DMS 273 treated with DMSO at 0.1 percent for 48 hours (cell line): ENCODE measurements around the gene LNX1.
"Not testable (repeated sequence)": the region's sequence is repeated elsewhere in the genome, so short reads cannot be mapped to it uniquely, and the experiment has no call there.

Source experiments
- DNase-seq: peaks from one replicate; lab custom pipeline; 2025; lab: John Stamatoyannopoulos, UW

The LNX1 gene

DNA sequence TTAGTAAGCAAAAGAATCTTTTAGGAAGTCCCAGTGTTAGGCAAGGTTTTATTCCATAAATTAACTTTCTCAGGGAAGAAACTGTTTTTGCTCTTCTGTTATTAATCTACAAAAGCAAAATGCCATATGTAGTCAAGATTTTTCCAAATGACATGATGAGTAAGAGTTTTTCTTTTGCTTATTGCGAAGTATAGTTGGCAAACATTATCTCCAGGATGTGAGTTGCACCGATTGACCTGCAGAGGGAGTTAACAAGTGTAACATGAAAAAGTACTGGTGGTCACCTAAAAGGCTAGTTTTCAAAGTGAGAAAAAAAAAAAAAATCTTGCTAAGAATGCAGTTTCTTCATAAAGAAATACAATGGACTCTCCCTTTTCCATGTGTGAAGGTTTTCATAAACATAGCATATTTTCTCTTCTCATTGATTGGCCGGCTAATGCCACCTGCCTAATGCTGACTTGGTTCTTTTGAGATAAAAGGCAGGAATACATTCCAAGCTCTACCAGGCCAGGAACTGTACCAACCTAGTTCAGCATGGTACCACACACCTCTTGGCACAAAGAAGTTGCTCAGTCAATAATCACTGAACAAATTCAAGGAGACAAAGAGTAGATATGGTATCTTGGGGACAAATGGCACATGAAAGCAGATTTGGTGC lies 100.2 kb downstream of the LNX1 start:
- DNase-seq: no peak

DNA sequence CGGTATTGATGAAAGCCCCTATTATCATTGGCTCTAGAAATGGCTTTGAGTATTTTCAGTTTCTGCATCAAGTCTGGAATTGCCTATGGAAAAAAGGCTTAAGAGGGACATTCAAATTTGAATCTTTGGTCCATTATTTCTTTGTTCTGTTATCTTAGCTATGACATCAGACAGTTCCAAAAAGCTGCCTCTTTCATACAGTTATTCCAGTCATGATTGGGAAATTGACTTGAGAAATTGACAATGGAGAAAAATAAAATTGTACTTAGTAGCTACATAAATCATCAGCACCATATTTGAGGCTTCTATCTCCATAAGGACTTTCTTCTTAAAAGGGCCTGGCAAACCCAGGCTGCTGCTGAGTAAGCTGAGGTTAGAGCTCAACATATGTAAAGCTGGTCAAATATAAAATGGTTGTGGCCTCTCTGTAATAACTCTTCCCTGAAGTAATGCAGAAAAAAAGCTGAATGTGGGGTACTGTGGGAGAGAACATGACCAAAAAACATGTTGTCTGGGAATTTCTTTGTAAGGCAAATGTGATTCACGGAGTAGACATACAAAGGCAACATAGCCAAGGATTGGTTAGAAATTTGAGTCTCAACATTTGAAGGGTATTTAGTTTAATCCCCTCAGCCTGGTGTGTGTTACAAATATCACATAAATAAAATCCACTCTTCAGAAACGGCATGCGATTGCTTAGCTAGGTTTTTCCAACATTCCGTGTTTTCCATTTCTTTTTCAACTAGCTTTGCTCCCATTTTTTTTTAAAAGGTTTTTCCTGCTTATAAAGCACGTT lies 100.9 kb downstream of the LNX1 start:
- DNase-seq: no peak

DNA sequence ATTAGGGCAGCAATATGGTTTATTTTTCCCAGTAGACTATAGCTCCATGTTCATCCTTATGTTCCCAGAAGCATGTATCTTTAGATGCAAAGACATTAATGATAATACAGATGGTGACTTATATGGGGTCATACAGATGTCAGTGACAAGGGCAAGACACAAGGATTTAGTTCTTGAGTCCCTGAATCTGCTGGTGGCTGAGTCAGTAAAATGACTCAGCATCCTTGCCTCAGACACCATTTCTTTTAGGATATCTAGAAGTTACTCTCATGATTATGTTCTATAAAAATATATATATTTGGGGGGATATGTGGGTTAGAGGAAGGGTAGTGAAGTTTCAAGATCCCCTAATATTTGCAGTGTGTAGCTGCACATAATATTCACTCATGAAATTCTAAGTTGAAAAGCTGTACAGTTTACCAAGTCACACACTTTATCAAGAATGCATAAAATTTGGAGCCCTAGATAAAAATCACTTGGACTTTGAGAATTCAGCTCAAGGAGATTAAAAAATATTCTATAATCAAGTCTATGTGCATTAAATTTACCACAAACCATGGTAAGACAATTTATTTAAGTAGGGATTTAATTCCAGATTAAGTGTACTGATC lies 101.9 kb downstream of the LNX1 start:
- no peak for DNase-seq

DNA sequence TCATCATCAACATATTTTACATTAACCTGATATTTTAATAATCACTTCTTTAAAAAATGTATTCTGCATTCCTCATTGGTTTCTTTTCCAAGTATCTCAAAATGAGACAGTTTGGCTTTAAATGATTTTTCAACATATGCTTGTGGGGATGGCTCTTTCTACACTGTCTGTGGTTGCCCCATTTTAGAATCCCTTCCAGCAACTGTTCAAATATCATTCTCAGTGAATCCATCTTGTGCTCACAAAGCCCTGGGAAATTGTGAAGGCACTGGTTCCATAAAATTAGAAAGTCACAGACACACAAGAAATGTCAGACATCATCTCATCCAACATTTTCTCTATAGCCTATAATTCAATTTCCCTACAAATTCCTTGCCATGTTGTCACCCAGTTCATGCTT lies 103.5 kb downstream of the LNX1 start:
- DNase-seq: no peak

DNA sequence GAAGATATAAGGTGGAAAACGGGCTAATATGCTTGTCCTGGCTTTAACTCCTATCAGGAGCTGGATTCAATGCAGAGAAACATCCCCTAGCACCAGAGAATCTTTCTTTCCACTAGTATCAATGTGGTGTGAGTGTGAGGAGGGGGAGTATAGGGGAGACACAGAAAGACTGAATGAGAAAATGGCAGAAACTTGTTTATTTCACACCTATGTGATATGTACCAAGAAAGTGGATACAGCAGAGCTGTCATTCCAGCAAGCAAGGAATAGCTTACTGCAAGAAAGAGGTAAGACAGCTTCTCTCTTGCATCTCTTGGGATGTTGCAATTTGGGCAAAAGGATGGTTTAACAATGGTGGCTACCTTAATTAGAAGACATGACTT lies 105.6 kb downstream of the LNX1 start:
- DNase-seq: no peak

DNA sequence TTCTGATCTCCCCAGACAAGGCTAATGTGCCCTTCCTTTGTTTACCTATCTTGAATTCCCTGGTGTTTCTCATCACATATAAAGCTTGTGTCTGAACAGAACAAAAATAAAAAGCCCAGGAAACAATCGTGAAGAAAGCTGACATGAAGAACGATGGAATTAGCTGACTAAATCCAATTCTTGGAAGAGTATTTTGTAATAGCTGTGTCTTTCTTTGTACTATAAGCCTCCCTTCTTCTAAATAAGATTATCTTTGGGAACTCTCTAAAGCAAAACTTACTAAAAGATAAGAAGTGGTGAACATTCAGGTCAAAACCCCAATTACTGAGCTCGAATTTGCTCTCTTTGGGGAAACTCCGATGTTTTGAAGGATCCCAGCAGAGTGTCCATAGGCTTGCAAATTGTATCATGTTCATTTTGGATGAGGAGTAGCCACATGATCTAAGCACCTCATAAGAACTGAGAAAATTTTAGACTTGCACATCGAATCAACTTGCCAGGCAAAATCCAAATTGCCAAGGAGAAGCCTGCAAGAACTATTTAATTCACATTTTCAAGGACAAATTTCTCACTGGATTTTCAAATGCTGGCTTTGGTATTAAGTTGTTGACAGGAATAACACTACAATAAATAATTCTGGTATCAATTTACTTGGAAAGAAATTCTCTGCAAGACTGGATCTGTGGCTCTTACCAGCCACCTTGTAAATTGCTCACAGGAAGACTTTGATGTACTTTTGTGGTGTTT lies 106.2 kb downstream of the LNX1 start:
- no peak for DNase-seq

DNA sequence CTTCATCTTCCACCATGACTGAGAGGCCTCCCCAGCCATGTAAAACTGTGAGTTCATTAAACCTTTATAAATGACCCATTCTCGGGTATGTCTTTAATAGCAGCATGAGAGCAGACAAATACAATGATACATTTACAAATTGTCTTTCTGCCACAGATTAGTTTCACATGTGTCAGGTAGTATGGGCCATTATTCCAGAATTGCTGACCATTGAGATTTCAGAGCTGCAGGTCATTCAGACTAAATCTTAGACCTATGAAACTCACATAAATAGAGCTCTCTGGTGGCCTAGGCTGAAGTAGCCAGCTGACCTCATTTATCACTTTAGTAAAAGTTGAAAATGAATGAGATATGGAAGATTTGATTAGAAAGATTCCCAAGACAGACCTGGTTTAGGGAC lies 108.0 kb downstream of the LNX1 start:
- DNase-seq: no peak

DNA sequence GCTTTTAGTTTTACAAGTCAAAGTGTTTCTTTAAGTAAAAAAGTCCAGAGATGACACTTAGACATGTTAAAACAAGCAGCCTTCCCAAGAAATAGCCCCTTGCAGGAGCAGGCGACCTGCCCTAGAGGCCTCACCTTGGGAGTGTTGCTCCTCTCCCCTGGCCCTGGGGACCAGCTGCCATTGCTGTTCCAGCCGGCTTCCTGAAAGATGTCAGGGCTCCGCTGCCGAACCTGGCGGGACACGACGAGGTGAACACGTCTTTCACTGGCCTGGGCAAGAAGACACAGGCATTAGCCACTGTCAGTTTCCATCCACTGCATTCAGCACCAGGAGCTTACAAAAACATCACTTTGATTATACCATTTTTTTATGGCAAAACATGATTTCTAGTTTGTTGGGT lies 109.7 kb downstream of the LNX1 start:
- DNase-seq: no peak

DNA sequence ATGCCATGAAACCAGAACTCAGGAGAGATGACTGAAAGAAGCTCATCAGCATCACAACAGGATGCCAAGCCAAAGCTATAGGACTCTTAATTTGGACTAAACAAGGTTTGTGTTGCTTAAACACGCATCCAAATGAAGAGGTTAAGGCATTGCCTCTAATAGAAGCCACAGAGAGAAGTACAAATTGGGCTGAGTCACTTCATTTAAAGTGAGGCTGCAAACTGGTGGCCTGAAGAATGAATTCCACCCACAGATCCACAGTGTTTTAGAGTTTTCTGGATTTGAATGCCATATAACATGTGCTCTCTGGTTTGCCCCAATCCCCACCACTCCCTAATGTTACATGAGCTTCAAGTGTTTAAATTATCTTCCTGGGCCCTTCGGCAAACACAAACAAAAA lies 110.4 kb downstream of the LNX1 start:
- no peak for DNase-seq

DNA sequence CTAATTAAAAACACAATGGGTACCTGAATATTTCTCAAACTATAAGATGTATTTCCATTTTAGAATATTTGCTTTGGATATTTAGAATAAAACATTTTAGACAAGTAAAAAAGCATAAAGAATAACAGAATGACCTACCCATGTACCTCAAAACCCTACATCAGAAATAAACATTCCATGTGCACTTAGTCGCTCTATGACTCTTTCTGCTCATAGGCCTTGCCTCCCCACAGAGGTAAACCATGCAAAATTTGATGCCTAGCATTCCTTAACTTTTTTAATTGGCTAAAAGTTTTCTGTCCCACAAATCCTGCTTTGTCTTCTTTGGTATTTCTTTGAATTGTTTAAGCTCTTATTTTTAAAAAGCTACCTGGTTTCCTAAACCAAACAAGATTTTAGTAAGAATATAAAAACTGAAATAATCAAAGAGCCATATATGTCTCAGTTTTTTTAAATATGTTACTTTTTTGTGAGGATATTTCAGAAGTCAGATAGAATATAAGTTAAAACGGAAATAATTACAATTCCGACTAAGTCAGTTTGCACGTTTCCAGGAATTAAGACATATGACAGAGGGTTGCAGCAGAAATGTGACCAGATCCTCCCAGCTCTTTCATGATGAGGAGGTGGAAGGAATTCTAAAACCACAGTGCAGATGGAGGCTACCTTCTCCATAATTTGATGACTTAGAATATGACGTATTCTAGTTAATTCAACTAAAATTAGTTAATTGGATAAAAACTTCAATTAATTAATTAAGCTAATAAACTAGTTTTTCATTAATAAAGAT lies 111.4 kb downstream of the LNX1 start:
- no peak for DNase-seq

DNA sequence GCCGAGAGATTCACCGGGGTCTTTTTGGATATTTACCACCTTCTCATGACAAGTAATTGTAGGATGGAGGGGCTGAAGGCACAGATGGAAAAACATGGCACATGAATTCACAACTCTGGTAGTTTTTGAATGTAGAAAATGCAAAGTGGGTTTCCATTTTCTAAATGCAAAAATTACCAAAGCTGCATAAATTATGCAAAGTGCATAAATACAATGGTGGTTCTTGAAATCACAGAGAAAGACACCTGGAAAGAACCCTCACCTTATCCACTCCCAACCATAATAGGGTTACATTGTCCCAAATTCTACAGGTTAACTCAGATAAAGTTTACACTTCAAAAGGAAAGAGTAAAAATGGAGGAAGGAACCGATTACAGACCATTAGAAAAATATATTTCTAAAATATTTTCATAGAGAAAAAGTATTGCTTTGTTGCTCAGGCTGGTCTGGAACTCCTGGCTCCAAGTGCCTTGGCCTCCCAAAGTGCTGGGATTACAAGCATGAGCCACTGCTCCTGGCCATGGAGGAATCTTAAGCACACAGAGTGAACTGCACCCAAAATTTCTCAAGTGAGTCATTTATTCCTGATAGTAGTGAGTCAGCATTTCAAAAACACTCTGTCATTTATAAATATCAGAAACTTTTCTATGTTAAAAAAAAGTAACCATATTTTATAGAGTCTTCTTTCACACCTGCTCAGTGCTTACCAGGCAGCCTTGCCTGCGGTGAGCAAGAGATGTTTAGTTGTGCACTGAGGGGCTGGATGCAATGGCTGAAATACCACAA lies 112.4 kb downstream of the LNX1 start:
- DNase-seq: no peak

DNA sequence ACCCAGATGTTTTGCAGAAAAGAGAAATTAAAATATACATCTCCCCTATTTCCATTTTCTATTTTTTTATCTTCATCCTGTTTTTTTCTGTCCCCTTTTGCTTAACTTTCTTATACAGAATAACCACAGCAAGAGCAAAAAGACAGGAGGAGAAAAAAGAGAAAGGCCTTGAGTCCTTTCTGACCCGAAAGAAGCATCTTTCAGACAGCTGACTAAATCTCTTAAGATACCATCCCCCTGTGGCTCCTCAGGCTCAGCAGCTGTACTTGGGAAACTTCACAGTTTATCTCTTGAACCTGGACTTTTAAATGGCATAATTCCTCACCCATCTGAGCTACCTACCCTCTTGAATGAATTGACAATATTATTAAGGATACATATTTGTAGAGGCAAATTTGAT lies 113.7 kb downstream of the LNX1 start:
- no peak for DNase-seq

DNA sequence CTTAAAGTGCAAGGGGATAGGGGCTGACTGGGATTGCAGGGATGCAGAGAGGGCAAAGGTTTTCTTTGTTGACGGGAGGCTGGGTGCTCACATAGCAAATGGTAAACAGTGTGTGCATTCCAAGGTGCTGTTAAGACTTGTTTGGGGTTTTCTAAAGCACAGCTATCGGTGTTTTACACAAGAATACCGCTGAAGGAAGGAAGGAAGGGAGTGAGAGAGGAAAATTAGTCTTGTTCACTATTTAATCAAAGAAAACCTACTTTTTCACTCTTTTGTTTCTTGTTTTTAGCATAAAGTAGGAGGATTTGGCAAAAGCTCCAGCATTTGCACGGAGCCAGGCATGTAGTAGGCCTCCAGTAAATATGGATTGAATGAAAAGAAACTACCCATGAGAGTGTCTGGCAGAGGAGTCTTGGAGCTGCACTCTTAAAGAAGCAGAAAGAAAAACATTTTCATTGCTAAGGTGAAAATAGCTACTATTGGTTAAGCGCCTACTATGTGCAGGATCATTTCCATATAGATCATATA lies 114.2 kb downstream of the LNX1 start:
- DNase-seq: no peak

DNA sequence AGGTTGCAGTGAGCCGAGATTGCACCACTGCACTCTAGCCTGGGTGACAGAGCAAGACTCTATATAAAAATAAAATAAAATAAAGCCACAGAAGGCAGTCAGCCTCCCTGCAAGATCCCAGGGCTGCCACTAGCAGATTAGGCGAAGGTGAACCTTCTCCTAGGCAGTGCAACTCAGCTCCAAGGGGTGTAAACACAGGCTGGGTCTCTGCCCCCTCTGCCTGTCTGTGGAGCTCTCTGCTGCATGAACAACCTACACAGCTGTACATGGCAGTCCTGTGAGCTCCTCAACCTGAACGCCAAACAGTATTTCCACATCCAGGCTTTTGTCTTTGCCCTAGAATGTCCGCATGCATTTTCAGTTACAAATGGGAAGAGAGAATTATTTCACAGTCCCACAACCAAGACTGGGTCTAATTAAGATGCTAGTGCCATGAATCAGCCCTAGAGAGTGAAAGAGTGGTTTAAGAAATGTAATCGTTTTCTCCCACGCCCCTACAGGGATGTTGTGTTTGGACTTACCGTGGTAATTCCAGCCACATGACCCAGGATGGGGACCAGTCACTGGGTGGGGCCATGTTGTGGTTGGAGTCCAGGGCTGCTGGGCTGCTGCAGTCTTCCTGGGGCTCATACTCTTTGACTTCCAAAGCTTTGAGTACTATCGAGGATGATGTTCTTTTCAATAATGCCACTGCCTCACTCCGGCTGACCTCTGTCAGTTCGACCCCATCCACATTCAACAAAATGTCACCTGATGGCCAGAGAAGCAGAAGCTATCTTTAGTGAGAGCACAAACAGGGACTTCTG lies 114.9 kb downstream of the LNX1 start:
- DNase-seq: no peak

DNA sequence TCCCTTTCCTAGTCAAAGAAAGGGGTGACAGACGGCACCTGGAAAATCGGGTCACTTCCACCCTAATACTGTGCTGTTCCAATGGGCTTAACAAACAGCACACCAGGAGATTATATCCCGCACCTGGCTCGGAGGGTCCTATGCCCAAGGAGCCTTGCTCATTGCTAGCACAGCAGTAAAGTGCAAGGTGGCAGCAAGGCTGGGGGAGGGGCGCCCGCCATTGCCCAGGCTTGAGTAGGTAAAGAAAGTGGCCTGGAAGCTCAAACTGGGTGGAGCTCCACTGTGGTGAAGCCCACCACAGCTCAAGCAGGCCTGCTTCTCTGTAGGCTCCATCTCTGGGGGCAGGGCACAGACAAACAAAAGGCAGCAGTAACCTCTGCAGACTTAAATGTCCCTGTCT lies 124.7 kb downstream of the LNX1 start:
- DNase-seq: not testable (repeated sequence)

DNA sequence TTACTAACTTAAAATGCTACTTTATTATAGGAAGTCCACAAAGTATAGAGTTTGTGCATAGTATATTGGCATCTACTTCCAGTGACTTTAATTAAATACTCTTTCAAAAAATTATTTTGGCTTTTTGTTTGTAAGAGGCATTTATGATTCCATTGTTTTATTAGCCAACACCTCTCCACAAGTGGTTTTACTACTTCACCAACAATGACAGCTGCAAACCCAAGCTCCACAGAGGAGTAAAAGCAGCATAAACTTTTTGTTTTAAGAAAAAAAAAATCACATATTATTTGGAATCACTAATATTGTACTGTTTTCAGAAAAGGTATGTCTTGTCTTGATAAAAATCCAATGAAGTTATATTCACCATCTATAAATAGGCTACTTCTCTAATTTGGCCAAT lies 125.4 kb downstream of the LNX1 start:
- no peak for DNase-seq

DNA sequence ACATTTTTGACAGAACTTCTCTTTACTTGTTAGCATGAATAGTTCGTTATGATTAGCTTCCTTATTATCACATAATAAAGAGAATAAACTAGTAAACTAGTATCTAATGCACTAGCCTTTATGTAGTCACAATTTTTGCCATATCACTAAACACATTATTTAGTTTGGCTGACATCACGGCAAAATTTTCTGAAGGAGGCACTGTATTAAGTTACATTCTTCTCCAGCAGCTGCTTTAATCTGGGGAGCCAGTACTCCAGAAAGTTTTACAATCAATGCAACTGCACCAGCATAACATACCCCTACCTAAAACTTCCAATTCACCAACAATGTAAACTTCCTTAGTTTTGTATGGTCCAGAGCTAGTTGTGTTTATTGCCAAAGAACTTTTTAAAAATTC lies 126.0 kb downstream of the LNX1 start:
- no peak for DNase-seq

DNA sequence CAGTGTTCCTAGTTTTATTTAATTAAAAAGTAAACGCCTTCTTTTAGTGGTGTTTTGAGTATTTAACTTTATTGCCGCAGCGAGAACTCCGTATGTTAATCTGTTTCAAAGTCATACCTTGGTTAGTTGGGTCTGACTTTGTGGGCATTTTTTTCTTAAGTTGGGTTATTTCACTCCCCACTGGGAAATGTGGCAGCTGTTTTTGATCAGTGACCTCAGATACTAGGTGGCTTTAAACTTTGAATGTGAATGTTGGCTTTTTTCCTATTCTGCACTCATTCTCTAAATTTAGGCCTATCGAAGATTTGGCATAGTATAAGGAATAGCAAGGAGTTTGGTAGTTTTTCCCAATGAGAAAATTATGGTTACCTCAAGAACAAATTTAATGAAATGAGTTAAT lies 127.9 kb downstream of the LNX1 start:
- DNase-seq: no peak

DNA sequence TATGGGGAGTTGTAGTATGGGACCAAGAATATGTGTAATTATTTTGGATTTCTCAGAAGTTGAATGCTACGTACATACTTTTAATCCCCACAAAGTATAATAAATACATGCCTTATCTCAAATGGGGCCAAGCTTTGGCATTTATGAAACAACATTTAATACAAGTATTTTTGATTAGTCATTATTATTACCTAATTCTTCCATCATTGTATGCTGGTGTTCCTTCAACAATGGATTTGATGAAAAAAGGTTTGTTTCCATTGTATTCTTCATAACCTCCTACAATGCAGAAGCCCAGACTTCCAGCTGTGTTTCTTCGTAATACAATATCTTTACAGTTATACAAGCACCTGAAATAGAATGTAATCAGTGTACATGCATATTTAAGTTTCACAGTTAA lies 130.0 kb downstream of the LNX1 start:
- DNase-seq: no peak

DNA sequence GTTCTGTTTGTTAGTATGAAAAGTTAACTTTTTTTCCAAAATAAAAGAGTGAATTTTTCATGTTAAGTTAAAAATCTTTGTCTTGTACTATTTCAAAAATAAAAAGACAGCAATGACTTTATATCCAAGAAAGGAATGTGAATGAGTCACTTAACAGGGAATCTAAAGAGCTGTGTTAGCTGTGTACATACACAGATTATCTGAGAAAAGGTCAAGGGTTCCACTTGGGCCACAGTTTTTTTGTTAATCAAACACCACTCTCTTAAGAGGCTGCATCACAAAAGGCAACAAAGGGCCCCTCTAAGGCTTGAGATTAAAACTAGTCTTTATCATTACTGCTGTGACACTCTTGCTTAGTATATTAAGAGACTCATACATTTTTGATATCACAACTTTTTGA lies 131.7 kb downstream of the LNX1 start:
- DNase-seq: no peak
